K562 treated with DMSO at 1 percent for 12 hours (cell line): ENCODE results near the gene WEE2. TPM values are rescaled to one million over a fixed set of nuclear protein-coding genes. Genes with fewer than 3 reads are reported as not detected.

Source experiments
- total RNA-seq: library from RNA; unstranded; fragments of 300-600 nt; gene quantifications from 2 replicates; pipeline ENCODE4 v1.2.3, GENCODE V29; 2022; ENCODE audit not compliant: insufficient read depth

WEE2 gene
- not detected in 2 replicates for total RNA-seq

GRCh38 chr7:141708351-141708750 is at the start of gene WEE2:
WEE2 (plus strand) TSS chr7:141708353; CDS start chr7:141708759, 406 bp downstream.

GRCh38 chr7:141702047-141702567 is 6.0 kb upstream of the WEE2 start, which contains the start of gene DENND11:
DENND11 (minus strand) TSS chr7:141702166; CDS start chr7:141702153, 13 bp downstream.

GRCh38 chr7:141737836-141738591 is 29.9 kb downstream of the WEE2 start, which contains the start of gene SSBP1:
SSBP1 (plus strand) TSS chr7:141738358; CDS start chr7:141739167, 809 bp downstream.

GRCh38 chr7:141763797-141764196 is 55.6 kb downstream of the WEE2 start, which contains the start of gene TAS2R3:
TAS2R3 (plus strand) TSS chr7:141764097; CDS start chr7:141764159, 62 bp downstream.

GRCh38 chr7:141776374-141776773 is 68.2 kb downstream of the WEE2 start, which contains the start of gene TAS2R4:
TAS2R4 (plus strand) TSS chr7:141776674; CDS start chr7:141778489, 1,815 bp downstream.

Other genes with a start within 250 kb of the WEE2 start
- gene AGK, start 156.9 kb upstream of the WEE2 start, total RNA-seq, result 19.3 and 43.7 TPM in 2 replicates
- gene DENND11, start 6.2 kb upstream of the WEE2 start, total RNA-seq, result 0.59 TPM in 1 of 2 replicates, not detected in the other
- 243 and 301 TPM in 2 replicates for gene SSBP1, start 30.0 kb downstream of the WEE2 start, total RNA-seq
- not detected in 2 replicates for gene TAS2R3, start 55.7 kb downstream of the WEE2 start, total RNA-seq
- 0.86 TPM in 1 of 2 replicates, not detected in the other for gene TAS2R4, start 68.3 kb downstream of the WEE2 start, total RNA-seq
- gene TAS2R5, start 81.9 kb downstream of the WEE2 start, total RNA-seq, result 0.91 TPM in 1 of 2 replicates, not detected in the other
- gene PRSS37, start 133.1 kb downstream of the WEE2 start, total RNA-seq, result not detected in 2 replicates
- gene OR9A4, start 208.0 kb downstream of the WEE2 start, total RNA-seq, result not detected in 2 replicates
- not detected in 2 replicates for gene CLEC5A, start 238.6 kb downstream of the WEE2 start, total RNA-seq